CD14-positive monocyte (primary cell): ENCODE data around the gene PLAU. TPM values are rescaled to one million over a fixed set of nuclear protein-coding genes. Genes with fewer than 3 reads are reported as not detected.

ENCODE experiments used
- DNase-seq, 3 donors: peaks; one replicate each; pipeline ENCODE4 v3.0.0-alpha.2; 2011 to 2022
- H2AFZ ChIP-seq: 2 replicates; pipeline ENCODE4 v1.6.0; 2012; ENCODE audit warnings: mild to moderate bottlenecking, low read depth, low read length, inconsistent platforms; ENCODE audit not compliant: insufficient read depth, poor library complexity, severe bottlenecking
- H3K27ac ChIP-seq, 2 donors: 1 replicate in 1 of 2; 2 replicates in 1 of 2; pipeline ENCODE4 v1.5.1; 2012 to 2013; ENCODE audit warnings: low read length in 2 of 2, control low read depth in 1 of 2, inconsistent platforms in 1 of 2, low read depth in 1 of 2, mild to moderate bottlenecking in 1 of 2
- H3K27me3 ChIP-seq, 2 donors: one replicate each; pipeline versions ENCODE4 v1.6.0 to v1.6.1; 2011 to 2013; ENCODE audit warnings: low read length in 2 of 2; ENCODE audit not compliant: control insufficient read depth in 2 of 2, insufficient read depth in 2 of 2
- H3K36me3 ChIP-seq, 2 donors: replicated peaks in 1 of 2; 1 replicate in 1 of 2; 2 replicates in 1 of 2; pipeline versions ENCODE4 v1.5.1 to v1.6.1; 2012 to 2013; ENCODE audit warnings: low read length in 2 of 2, control low read depth in 1 of 2, inconsistent platforms in 1 of 2, mild to moderate bottlenecking in 1 of 2; ENCODE audit not compliant: insufficient read depth in 2 of 2, control insufficient read depth in 1 of 2
- H3K4me1 ChIP-seq, 2 donors: 1 replicate in 1 of 2; 2 replicates in 1 of 2; pipeline versions ENCODE4 v1.5.1 to v1.6.1; 2012 to 2013; ENCODE audit warnings: low read length in 2 of 2, control low read depth in 1 of 2, inconsistent platforms in 1 of 2, mild to moderate bottlenecking in 1 of 2, moderate library complexity in 1 of 2; ENCODE audit not compliant: insufficient read depth in 2 of 2, control insufficient read depth in 1 of 2
- H3K4me2 ChIP-seq: replicated peaks from 2 replicates; pipeline ENCODE3; 2012; ENCODE audit warnings: low read length, moderate library complexity, mild to moderate bottlenecking; ENCODE audit not compliant: poor library complexity, severe bottlenecking; ENCODE audit errors: extremely low read depth
- H3K4me3 ChIP-seq, 3 experiments: fragments of 200-600 bp in 1 of 3; sonication (generic) in 1 of 3; replicated peaks in 1 of 3; 1 replicate in 2 of 3; 2 replicates in 1 of 3; pipeline ENCODE4 v1.5.1; 2011 to 2013; ENCODE audit warnings: low read length in 3 of 3, mild to moderate bottlenecking in 3 of 3, control low read depth in 2 of 3, low read depth in 2 of 3, inconsistent platforms in 1 of 3, moderate library complexity in 1 of 3
- H3K79me2 ChIP-seq: 2 replicates; pipeline ENCODE4 v1.6.0; 2012; ENCODE audit warnings: mild to moderate bottlenecking, control low read depth, inconsistent platforms, low read length, moderate library complexity; ENCODE audit not compliant: insufficient read depth
- H3K9ac ChIP-seq: 2 replicates; pipeline ENCODE4 v1.6.0; 2017; ENCODE audit warnings: low read length, mild to moderate bottlenecking; ENCODE audit not compliant: insufficient read depth, poor library complexity, severe bottlenecking
- H3K9me3 ChIP-seq, 2 donors: replicated peaks in 1 of 2; 1 replicate in 1 of 2; 2 replicates in 1 of 2; pipeline versions ENCODE4 v1.5.1 to v1.6.1; 2012 to 2013; ENCODE audit warnings: low read length in 2 of 2, control low read depth in 1 of 2; ENCODE audit not compliant: control insufficient read depth in 1 of 2, insufficient read depth in 1 of 2
- H4K20me1 ChIP-seq: 2 replicates; pipeline ENCODE4 v1.6.0; 2012; ENCODE audit warnings: mild to moderate bottlenecking, low read length, control low read depth, moderate library complexity; ENCODE audit not compliant: insufficient read depth
- H3K27ac Mint-ChIP-seq, 7 donors: one replicate each; pipeline ENCODE4 v1.8.0; 2020; ENCODE audit warnings: mild to moderate bottlenecking in 7 of 7, mixed read lengths in 7 of 7, moderate library complexity in 6 of 7, inconsistent platforms in 2 of 7
- H3K27me3 Mint-ChIP-seq, 3 donors: one replicate each; pipeline ENCODE4 v1.8.0; 2021 to 2022; ENCODE audit warnings: low read depth in 3 of 3, mild to moderate bottlenecking in 3 of 3, mixed read lengths in 3 of 3, moderate library complexity in 3 of 3, inconsistent platforms in 1 of 3
- H3K36me3 Mint-ChIP-seq, 2 donors: one replicate each; pipeline ENCODE4 v1.8.0; 2020; ENCODE audit warnings: mixed read lengths in 2 of 2, inconsistent platforms in 1 of 2, mild to moderate bottlenecking in 1 of 2
- H3K4me1 Mint-ChIP-seq: one replicate; pipeline ENCODE4 v1.8.0; 2020; ENCODE audit warnings: mild to moderate bottlenecking, mixed read lengths
- H3K4me3 Mint-ChIP-seq, 2 donors: one replicate each; pipeline ENCODE4 v1.8.0; 2020; ENCODE audit warnings: mild to moderate bottlenecking in 2 of 2, mixed read lengths in 2 of 2, moderate library complexity in 1 of 2
- H3K9me3 Mint-ChIP-seq, 7 donors: one replicate each; pipeline ENCODE4 v1.8.0; 2020 to 2022; ENCODE audit warnings: mixed read lengths in 7 of 7, mild to moderate bottlenecking in 6 of 7, moderate library complexity in 6 of 7, inconsistent platforms in 2 of 7
- WGBS: methylation state at CpG from one replicate; pipeline ENCODE4 v1.1.5; 2013; ENCODE audit warnings: missing lambda C conversion rate; ENCODE audit not compliant: insufficient coverage; 5-methylcytosine and 5-hydroxymethylcytosine counted together
- intact Hi-C, 2 donors: fragments of 100-400 bp; cut with micrococcal nuclease; formaldehyde crosslinking; loops; one replicate each; pipeline versions ENCODE4 v1.15.0 to v1.15.1; 2023
- polyA plus RNA-seq, 3 donors: library from polyadenylated mRNA; depleted of rRNA in 1 of 3; unstranded in 2 of 3; stranded (reverse) in 1 of 3; fragments of 300-500 nt in 2 of 3; fragments of >200 nt in 1 of 3; fragmentation: Illumina TruSeq in 2 of 3; gene quantifications; 1 replicate in 2 of 3; 2 replicates in 1 of 3; pipeline ENCODE4 v1.2.3, GENCODE V29; 2012 to 2021
- TF ChIP-seq, protein P1 (sequence below): fragments of 200-600 bp; IDR thresholded peaks from one replicate; pipeline ENCODE4 v1.8.0; 2022; ENCODE audit warnings: antibody characterized with exemption, mild to moderate bottlenecking

The PLAU gene
- polyA plus RNA-seq, 3 donors, result 0.16 to 1.5 (median 0.43) TPM

- no peaks in the 10 kb centered on the region for H4K20me1 ChIP-seq
- H3K36me3 Mint-ChIP-seq, result peaks cover 0 to 3% of the 10 kb centered on the region in 2 donors
- H3K27ac ChIP-seq, result no peak overlapping the region
- H3K4me1 Mint-ChIP-seq, result peaks cover 17% of the 10 kb centered on the region
- WGBS, result 100% methylated on average over 6 of the region's 13 CpGs
- peaks cover 2 to 3% (median 3%) of the 10 kb centered on the region in 3 donors for H3K27me3 Mint-ChIP-seq
- TF ChIP-seq, protein P1, sequence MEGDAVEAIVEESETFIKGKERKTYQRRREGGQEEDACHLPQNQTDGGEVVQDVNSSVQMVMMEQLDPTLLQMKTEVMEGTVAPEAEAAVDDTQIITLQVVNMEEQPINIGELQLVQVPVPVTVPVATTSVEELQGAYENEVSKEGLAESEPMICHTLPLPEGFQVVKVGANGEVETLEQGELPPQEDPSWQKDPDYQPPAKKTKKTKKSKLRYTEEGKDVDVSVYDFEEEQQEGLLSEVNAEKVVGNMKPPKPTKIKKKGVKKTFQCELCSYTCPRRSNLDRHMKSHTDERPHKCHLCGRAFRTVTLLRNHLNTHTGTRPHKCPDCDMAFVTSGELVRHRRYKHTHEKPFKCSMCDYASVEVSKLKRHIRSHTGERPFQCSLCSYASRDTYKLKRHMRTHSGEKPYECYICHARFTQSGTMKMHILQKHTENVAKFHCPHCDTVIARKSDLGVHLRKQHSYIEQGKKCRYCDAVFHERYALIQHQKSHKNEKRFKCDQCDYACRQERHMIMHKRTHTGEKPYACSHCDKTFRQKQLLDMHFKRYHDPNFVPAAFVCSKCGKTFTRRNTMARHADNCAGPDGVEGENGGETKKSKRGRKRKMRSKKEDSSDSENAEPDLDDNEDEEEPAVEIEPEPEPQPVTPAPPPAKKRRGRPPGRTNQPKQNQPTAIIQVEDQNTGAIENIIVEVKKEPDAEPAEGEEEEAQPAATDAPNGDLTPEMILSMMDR, result no peak
- no peak overlapping the region for H3K4me3 Mint-ChIP-seq
- peak overlapping the region in 1 of 7 donors; percentile 24 for H3K27ac Mint-ChIP-seq
- intact Hi-C loops, result no loop called here
- H2AFZ ChIP-seq, result no peak overlapping the region
- peaks cover 12 to 20% of the 10 kb centered on the region in 2 donors for H3K4me1 ChIP-seq
- H3K36me3 ChIP-seq, result no peaks in the 10 kb centered on the region
- no peak for DNase-seq
- H3K9me3 Mint-ChIP-seq, result peaks cover 2 to 4% (median 3%) of the 10 kb centered on the region in 7 donors
- H3K79me2 ChIP-seq, result no peaks in the 10 kb centered on the region
- H3K27me3 ChIP-seq, result no peaks in the 10 kb centered on the region
- H3K4me3 ChIP-seq, result no peak overlapping the region
- H3K9ac ChIP-seq, result no peak overlapping the region
- no peak overlapping the region for H3K4me2 ChIP-seq
- no peaks in the 10 kb centered on the region for H3K9me3 ChIP-seq
These were observed 39.4 kb downstream of the PLAU start for GRCh38 chr10:73950155-73950948.

- H3K27me3 Mint-ChIP-seq, result peaks cover 0 to 2% (median 0%) of the 10 kb centered on the region in 3 donors
- Histone ChIP-seq H3K4me3 (no peak overlapping the region), H3K27me3 (no peaks in the 10 kb centered on the region), H4K20me1 (no peaks in the 10 kb centered on the region), H3K79me2 (no peaks in the 10 kb centered on the region), H3K36me3 (no peaks in the 10 kb centered on the region), H3K4me1 (peaks cover 41 to 51% of the 10 kb centered on the region in 2 donors), H2AFZ (no peak overlapping the region), H3K9ac (no peak overlapping the region), H3K4me2 (no peak overlapping the region), H3K27ac (no peak overlapping the region), H3K9me3 (no peaks in the 10 kb centered on the region)
- intact Hi-C loops, result no loop called here
- H3K36me3 Mint-ChIP-seq, result no peaks in the 10 kb centered on the region
- TF ChIP-seq, protein P1, result no peak
- no CpG with 5 or more reads among the region's 1 CpG for WGBS
- H3K4me1 Mint-ChIP-seq, result peaks cover 45% of the 10 kb centered on the region
- no peak overlapping the region for H3K4me3 Mint-ChIP-seq
- peak; percentile 33 to 44 (median 44) for DNase-seq
- no peaks in the 10 kb centered on the region for H3K9me3 Mint-ChIP-seq
- peak overlapping the region in 3 of 7 donors; percentile 53 to 69 (median 62) for H3K27ac Mint-ChIP-seq
These were observed 42.7 kb downstream of the PLAU start for GRCh38 chr10:73953665-73954064.
